Mononuclear cell (primary cell): Measurements from ENCODE around the gene NTRK1. TPM values are rescaled to one million over a fixed set of nuclear protein-coding genes. Genes with fewer than 3 reads are reported as not detected.

Source experiments
- H3K27me3 ChIP-seq: 2 replicates; pipeline ENCODE4 v1.6.0; 2011; ENCODE audit warnings: low read length, control low read depth; ENCODE audit not compliant: insufficient read depth
- H3K4me1 ChIP-seq: 2 replicates; pipeline ENCODE4 v1.5.1; 2011; ENCODE audit warnings: mild to moderate bottlenecking, low read length, control low read depth; ENCODE audit not compliant: insufficient read depth
- H3K4me3 ChIP-seq: 2 replicates; pipeline ENCODE4 v1.5.1; 2011; ENCODE audit warnings: mild to moderate bottlenecking, low read length, moderate library complexity
- H3K9me3 ChIP-seq: 2 replicates; pipeline ENCODE4 v1.5.1; 2011; ENCODE audit warnings: low read depth, mild to moderate bottlenecking, control low read depth, low read length
- total RNA-seq: library from RNA; depleted of rRNA; stranded (reverse); fragments of >200 nt; gene quantifications from one replicate; pipeline ENCODE4 v1.2.3, GENCODE V29; 2012

NTRK1 gene
- total RNA-seq, result 0.31 TPM

- no peaks in the 10 kb centered on the region for H3K9me3 ChIP-seq
- H3K27me3 ChIP-seq, result peaks cover 57% of the 10 kb centered on the region
- H3K4me1 ChIP-seq, result peaks cover 20% of the 10 kb centered on the region
- H3K4me3 ChIP-seq, result no peak within 1 kb of the TSS
Measured at GRCh38 chr1:156860628-156861423, at the start of gene NTRK1. TSS of gene NTRK1 (plus strand) at chr1:156860865. CDS start at chr1:156860935, 70 bp downstream.

DNA sequence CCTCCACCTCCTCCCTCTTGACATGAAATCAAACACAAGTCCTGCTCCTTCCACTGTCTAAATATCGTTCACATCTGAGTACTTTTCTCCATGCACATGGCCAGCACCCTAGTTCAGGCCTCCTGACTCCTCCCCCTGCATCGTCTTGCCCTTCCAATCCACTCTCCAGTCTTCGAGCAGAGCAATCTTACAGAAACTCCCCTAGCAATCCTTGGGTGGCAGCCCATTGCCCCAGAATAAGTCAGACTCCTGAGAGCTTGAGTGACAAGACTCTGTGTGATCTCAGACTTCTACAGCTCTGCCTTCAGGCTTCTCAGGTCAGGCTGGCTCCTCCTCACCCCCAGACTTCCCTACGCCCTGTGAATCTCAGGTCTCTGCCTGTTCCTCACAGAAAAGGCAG is 49.5 kb upstream of the NTRK1 start:
- Histone ChIP-seq H3K4me3 (no peak overlapping the region), H3K27me3 (no peaks in the 10 kb centered on the region), H3K4me1 (peaks cover 60% of the 10 kb centered on the region), H3K9me3 (no peaks in the 10 kb centered on the region)

DNA sequence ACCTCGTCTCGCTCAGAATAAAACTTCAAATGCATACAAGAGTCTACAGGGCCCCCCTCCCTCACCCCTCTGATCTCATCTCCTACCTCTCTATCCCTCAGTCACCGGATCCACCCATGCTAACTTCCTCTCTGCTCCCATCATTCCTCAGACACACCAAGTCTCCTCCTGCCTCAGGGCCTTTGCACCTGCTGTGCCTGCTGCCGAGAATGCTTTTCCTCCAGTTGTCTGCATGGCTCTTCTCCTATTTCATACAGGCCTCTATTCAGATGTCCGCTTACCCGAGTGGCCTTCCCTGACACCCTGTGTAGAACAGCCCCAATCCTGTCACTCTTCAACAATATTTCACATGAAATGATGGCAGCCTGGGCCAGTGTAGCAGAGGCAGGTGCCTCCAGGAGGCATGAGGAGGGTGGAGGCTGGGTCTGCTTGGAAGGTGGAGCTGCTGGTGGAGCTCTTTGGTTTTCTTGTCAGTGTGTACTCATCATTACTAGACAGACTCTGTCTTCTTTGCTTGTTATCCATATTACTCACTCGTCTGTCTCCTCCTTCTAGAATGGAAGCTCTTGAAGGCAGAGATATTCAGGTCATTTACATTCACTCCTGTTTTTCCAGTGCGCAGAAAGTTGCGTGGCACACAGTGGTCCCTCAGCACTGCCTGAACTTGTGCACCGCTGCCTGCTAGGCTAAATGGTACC is 48.2 kb upstream of the NTRK1 start:
- Histone ChIP-seq H3K9me3 (no peaks in the 10 kb centered on the region), H3K27me3 (no peaks in the 10 kb centered on the region), H3K4me1 (peaks cover 70% of the 10 kb centered on the region), H3K4me3 (no peak overlapping the region)

- peak overlapping the region; percentile 36 for H3K4me3 ChIP-seq
- no peaks in the 10 kb centered on the region for H3K9me3 ChIP-seq
- H3K4me1 ChIP-seq, result peaks cover 65% of the 10 kb centered on the region
- H3K27me3 ChIP-seq, result no peaks in the 10 kb centered on the region
Measured at GRCh38 chr1:156813298-156813697, 47.4 kb upstream of the NTRK1 start.

DNA sequence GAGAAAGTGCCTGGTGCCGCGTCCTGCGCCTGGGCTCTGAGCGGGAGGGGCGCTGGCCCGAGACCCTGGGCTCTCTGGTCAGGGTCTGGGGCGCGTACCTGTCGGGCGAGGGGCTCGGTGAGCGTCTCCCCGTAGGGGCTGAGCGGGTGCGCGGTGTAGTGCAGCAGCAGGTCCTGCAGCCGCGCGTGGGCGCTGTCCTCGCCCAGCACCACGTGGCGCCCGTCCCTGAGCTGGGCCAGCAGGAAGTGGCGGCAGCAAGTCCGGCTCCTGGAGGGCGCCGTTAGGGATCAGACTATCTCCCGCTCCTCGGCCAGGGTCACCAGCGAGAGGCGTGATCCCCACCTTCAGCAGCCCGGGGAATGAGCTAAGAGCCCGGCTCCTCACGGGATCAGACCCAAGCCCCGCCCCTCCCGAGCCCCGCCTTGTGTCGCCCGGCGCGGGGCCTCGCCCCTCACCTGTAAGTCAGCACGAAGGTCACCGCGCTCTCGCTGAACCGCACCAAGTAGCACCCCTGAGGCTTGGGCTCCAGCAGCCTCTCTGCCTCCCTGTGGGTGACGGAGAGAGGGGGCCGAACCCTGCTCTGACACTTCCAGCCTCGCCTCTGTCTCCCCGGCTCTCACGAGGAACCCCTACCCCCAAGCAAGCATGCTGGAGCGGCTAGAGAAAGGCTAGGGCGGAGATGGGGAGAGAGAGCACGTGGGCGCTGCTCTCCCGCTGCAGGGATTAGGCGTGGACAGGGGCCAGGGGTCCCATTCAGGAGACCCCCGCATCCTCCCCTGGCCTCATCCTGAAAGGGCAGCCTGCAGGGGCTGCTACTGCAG is 46.7 kb upstream of the NTRK1 start:
- Histone ChIP-seq H3K9me3 (no peaks in the 10 kb centered on the region), H3K4me3 (peak overlapping the region; percentile 36), H3K27me3 (no peaks in the 10 kb centered on the region), H3K4me1 (peaks cover 64% of the 10 kb centered on the region)

DNA sequence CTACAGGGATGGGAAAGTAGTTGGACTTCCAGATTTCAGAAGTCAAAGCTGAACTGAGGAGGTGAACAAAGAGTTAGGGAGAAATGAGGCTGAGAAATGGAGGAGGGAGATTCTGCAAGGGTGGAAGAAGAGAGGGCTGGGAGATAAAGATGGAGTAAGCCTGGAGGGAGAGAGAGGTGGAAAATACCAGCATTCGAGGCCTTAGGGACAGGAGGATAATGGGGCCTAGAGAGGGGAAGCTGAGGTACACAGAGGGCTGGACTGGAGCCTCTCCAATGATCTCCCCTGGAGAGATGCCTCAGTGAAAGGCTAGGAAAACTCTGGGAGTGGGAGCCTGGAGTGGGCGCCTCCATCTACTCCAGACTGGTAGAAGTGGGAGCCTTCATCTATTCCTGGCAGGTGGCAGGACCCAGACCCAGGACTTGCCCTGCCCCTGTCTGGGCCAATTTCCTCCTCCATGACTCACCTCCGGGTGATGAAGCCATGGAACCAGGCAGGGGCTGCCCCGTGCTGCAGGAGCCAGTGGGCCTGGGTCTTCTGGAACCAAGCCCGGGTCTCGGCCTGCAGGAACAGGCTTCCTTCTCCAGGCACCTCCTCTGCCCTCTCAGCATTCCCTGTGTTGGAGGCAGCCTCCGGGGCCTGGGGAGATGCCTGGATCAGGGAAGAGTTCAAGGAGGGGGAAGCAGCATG is 45.9 kb upstream of the NTRK1 start:
- H3K27me3 ChIP-seq, result no peaks in the 10 kb centered on the region
- peaks cover 64% of the 10 kb centered on the region for H3K4me1 ChIP-seq
- no peaks in the 10 kb centered on the region for H3K9me3 ChIP-seq
- peak overlapping the region; percentile 41 for H3K4me3 ChIP-seq

DNA sequence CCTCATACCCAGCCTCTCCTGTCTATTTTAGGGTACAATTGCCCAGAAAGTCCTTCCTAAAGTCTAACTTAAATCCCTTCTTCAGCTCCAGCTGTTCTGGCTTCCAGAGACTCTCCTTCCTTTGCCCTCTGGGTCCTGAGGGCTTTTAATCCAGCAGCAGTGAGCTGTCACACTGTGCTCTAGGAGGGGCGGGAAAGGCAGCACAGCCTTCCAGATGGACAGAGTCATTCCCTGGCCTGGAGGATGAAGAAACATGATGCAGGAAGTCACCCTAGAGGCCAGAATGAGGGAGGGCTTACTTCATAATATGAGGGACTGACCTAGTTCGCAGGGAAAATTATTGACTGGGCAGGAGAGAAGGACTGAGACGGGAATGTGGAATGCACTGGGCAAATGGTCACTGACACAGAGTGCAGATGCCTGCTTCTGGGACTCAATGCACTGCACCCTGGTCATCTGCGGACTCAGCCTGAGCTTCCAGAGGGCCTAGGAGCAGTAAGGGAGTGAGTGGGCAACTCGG is 45.3 kb upstream of the NTRK1 start:
- Histone ChIP-seq H3K27me3 (no peaks in the 10 kb centered on the region), H3K9me3 (no peaks in the 10 kb centered on the region), H3K4me1 (peaks cover 64% of the 10 kb centered on the region), H3K4me3 (peak overlapping the region; percentile 41)

GRCh38 chr1:156815961-156816422 is 44.7 kb upstream of the NTRK1 start:
- no peaks in the 10 kb centered on the region for H3K27me3 ChIP-seq
- H3K4me1 ChIP-seq, result peaks cover 64% of the 10 kb centered on the region
- peak overlapping the region; percentile 41 for H3K4me3 ChIP-seq
- no peaks in the 10 kb centered on the region for H3K9me3 ChIP-seq

GRCh38 chr1:156816561-156817328 is 43.9 kb upstream of the NTRK1 start, which contains the start of gene SH2D2A:
TSS of gene SH2D2A (minus strand) at chr1:156816848. CDS start at chr1:156816708, 140 bp downstream.
- no peaks in the 10 kb centered on the region for H3K9me3 ChIP-seq
- H3K4me1 ChIP-seq, result peaks cover 58% of the 10 kb centered on the region
- H3K4me3 ChIP-seq, result peak within 1 kb of the TSS; percentile 41
- H3K27me3 ChIP-seq, result no peaks in the 10 kb centered on the region

GRCh38 chr1:156821801-156822200 is 38.9 kb upstream of the NTRK1 start:
- Histone ChIP-seq H3K4me1 (peaks cover 10% of the 10 kb centered on the region), H3K4me3 (no peak overlapping the region), H3K27me3 (no peaks in the 10 kb centered on the region), H3K9me3 (no peaks in the 10 kb centered on the region)

DNA sequence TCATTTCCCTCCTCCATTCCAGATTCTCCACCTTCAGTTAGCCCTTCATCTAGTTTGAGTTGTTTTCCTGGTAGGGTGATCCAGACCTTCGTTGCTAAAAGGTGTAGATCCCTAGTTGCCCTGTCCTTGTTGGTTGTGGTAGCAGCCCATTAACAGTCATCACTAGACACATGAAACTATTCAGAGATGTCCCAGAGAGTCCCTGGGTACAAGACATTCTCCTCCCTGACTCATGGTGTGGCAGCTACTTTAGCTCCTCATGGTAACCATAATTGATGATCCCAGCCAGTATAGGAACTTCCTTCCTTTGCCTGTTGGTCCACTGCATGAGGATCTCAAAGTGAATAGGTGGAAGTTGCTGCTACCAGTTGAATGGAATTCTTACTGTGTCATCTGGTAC is 38.0 kb upstream of the NTRK1 start:
- peaks cover 1% of the 10 kb centered on the region for H3K4me1 ChIP-seq
- no peaks in the 10 kb centered on the region for H3K9me3 ChIP-seq
- no peaks in the 10 kb centered on the region for H3K27me3 ChIP-seq
- H3K4me3 ChIP-seq, result no peak overlapping the region

GRCh38 chr1:156823210-156823790 is 37.4 kb upstream of the NTRK1 start:
- H3K27me3 ChIP-seq, result no peaks in the 10 kb centered on the region
- no peak overlapping the region for H3K4me3 ChIP-seq
- no peaks in the 10 kb centered on the region for H3K4me1 ChIP-seq
- no peaks in the 10 kb centered on the region for H3K9me3 ChIP-seq

GRCh38 chr1:156826630-156827029 is 34.0 kb upstream of the NTRK1 start:
- H3K4me3 ChIP-seq, result no peak overlapping the region
- H3K9me3 ChIP-seq, result no peaks in the 10 kb centered on the region
- H3K4me1 ChIP-seq, result no peaks in the 10 kb centered on the region
- H3K27me3 ChIP-seq, result no peaks in the 10 kb centered on the region
